CD4-positive, alpha-beta memory T cell (primary cell): ENCODE measurements around the gene CFAP58. TPM values are rescaled to one million over a fixed set of nuclear protein-coding genes. Genes with fewer than 3 reads are reported as not detected.

Experiments used
- CTCF ChIA-PET: fragments of 350-600 bp; sonication (Branson Sonifier 250); formaldehyde crosslinking; loops from one replicate; lab custom pipeline; 2021; ENCODE audit warnings: inconsistent platforms; ENCODE audit not compliant: partially characterized antibody; lab: Charles Lee
- POLR2A ChIA-PET: fragments of 350-600 bp; sonication (Branson Sonifier 250); formaldehyde crosslinking; loops from one replicate; lab custom pipeline; 2021; ENCODE audit not compliant: partially characterized antibody; lab: Charles Lee
- DNase-seq, 5 donors: peaks; one replicate each; pipeline versions ENCODE4 v3.0.0 to v3.0.0-alpha.2; 2020 to 2022; ENCODE audit warnings: mixed read lengths in 1 of 5
- H3K27ac ChIP-seq: one replicate; pipeline ENCODE4 v1.7.0; 2013; ENCODE audit warnings: low read depth, low read length
- H3K27me3 ChIP-seq: 2 replicates; pipeline ENCODE4 v1.7.0; 2013; ENCODE audit warnings: mild to moderate bottlenecking, low read length, moderate library complexity; ENCODE audit not compliant: insufficient read depth
- H3K36me3 ChIP-seq: 2 replicates; pipeline ENCODE4 v1.7.0; 2013; ENCODE audit warnings: mild to moderate bottlenecking, low read length, moderate library complexity; ENCODE audit not compliant: insufficient read depth
- H3K4me1 ChIP-seq: 2 replicates; pipeline ENCODE4 v1.7.0; 2013; ENCODE audit warnings: mild to moderate bottlenecking, low read length, moderate library complexity; ENCODE audit not compliant: insufficient read depth
- H3K4me3 ChIP-seq, 2 donors: one replicate each; pipeline ENCODE4 v1.7.0; 2013; ENCODE audit warnings: low read length in 2 of 2, mild to moderate bottlenecking in 1 of 2
- H3K9me3 ChIP-seq, 2 donors: one replicate each; pipeline ENCODE4 v1.7.0; 2013; ENCODE audit warnings: low read length in 2 of 2, control low read depth in 1 of 2; ENCODE audit not compliant: control insufficient read depth in 1 of 2
- H3K27ac Mint-ChIP-seq, 7 donors: one replicate each; pipeline ENCODE4 v1.8.0; 2020 to 2021; ENCODE audit warnings: mixed read lengths in 7 of 7, mild to moderate bottlenecking in 6 of 7, inconsistent platforms in 3 of 7, moderate library complexity in 3 of 7
- H3K27me3 Mint-ChIP-seq, 2 donors: one replicate each; pipeline ENCODE4 v1.8.0; 2020 to 2021; ENCODE audit warnings: mixed read lengths in 2 of 2
- H3K36me3 Mint-ChIP-seq, 2 donors: one replicate each; pipeline ENCODE4 v1.8.0; 2020 to 2021; ENCODE audit warnings: mixed read lengths in 2 of 2, inconsistent platforms in 1 of 2, mild to moderate bottlenecking in 1 of 2
- H3K4me1 Mint-ChIP-seq, 4 donors: one replicate each; pipeline ENCODE4 v1.8.0; 2020 to 2021; ENCODE audit warnings: mixed read lengths in 4 of 4, mild to moderate bottlenecking in 1 of 4
- H3K4me3 Mint-ChIP-seq, 8 donors: one replicate each; pipeline ENCODE4 v1.8.0; 2020 to 2021; ENCODE audit warnings: mixed read lengths in 8 of 8, mild to moderate bottlenecking in 7 of 8, moderate library complexity in 6 of 8, inconsistent platforms in 3 of 8
- H3K9me3 Mint-ChIP-seq, 8 donors: one replicate each; pipeline ENCODE4 v1.8.0; 2020 to 2021; ENCODE audit warnings: mixed read lengths in 8 of 8, mild to moderate bottlenecking in 5 of 8, inconsistent platforms in 3 of 8, moderate library complexity in 1 of 8
- intact Hi-C: fragments of 100-400 bp; cut with micrococcal nuclease; formaldehyde crosslinking; loops from one replicate; pipeline ENCODE4 v1.15.1; 2023
- polyA plus RNA-seq, 2 donors: library from polyadenylated mRNA; unstranded; fragments of 300-500 nt; fragmentation: Illumina TruSeq; gene quantifications; one replicate each; pipeline ENCODE4 v1.2.3, GENCODE V29; 2021
- total RNA-seq, 2 experiments: library from RNA; stranded (reverse); gene quantifications; one replicate each; pipeline ENCODE4 v1.2.3, GENCODE V29; 2021

CFAP58 gene
- total and polyA plus RNA-seq, 4 experiments from 2014 or later = not detected

- peak overlapping the region in 7 of 8 donors; percentile 48 to 90 (median 80) for H3K4me3 Mint-ChIP-seq
- no peaks in the 10 kb centered on the region for H3K36me3 ChIP-seq
Measured at GRCh38 chr10:104330168-104331110, 23.2 kb upstream of the CFAP58 start.

GRCh38 chr10:104331208-104331838, 22.3 kb upstream of the CFAP58 start:
- H3K4me1 ChIP-seq = peaks cover 99% of the 10 kb centered on the region
- Mint-ChIP-seq H3K4me1 (peaks cover 67 to 100% (median 92%) of the 10 kb centered on the region in 4 donors), H3K36me3 (peaks cover 0 to 26% of the 10 kb centered on the region in 2 donors), H3K4me3 (peak overlapping the region in 2 of 8 donors; percentile 23 to 42), H3K27ac (peak overlapping the region; percentile 65 to 98 (median 92)), H3K27me3 (no peaks in the 10 kb centered on the region), H3K9me3 (peaks cover 0 to 5% (median 0%) of the 10 kb centered on the region in 8 donors)
- intact Hi-C loops = no loop called here
- H3K36me3 ChIP-seq = no peaks in the 10 kb centered on the region
- no peaks in the 10 kb centered on the region for H3K27me3 ChIP-seq
- H3K4me3 ChIP-seq = no peak overlapping the region
- CTCF ChIA-PET = interaction anchor here (1.5 to 5.4 kb wide), 5 partner anchors 7 to 57 kb away, joined by 5 to 38 read pairs (median 13); partner anchors contain the start of genes CFAP58 and ITPRIP
- POLR2A ChIA-PET = interaction anchor here (5.9 kb wide), 1 partner anchor 24 kb away, joined by 40 read pairs; no protein-coding TSS in a partner anchor
- no peak for DNase-seq
- no peaks in the 10 kb centered on the region for H3K9me3 ChIP-seq
- no peak overlapping the region for H3K27ac ChIP-seq

More at GRCh38 chr10:104330168-104331110, 23.2 kb upstream of the CFAP58 start:
- Histone ChIP-seq H3K9me3 (no peaks in the 10 kb centered on the region), H3K27me3 (no peaks in the 10 kb centered on the region), H3K4me3 (peak overlapping the region in 1 of 2 donors; percentile 11), H3K4me1 (peaks cover 100% of the 10 kb centered on the region), H3K27ac (peak overlapping the region; percentile 64)
- Mint-ChIP-seq H3K9me3 (peaks cover 0 to 5% (median 0%) of the 10 kb centered on the region in 8 donors), H3K4me1 (peaks cover 65 to 100% (median 90%) of the 10 kb centered on the region in 4 donors), H3K36me3 (peaks cover 0 to 26% of the 10 kb centered on the region in 2 donors), H3K27ac (peak overlapping the region; percentile 89 to 98 (median 96)), H3K27me3 (no peaks in the 10 kb centered on the region)
- ChIA-PET CTCF (interaction anchor here (0.8 to 5.4 kb wide), 7 partner anchors 8 to 56 kb away, joined by 3 to 38 read pairs (median 10); partner anchors contain the start of genes CFAP58 and ITPRIP), POLR2A (interaction anchor here (1.2 to 11.4 kb wide), 3 partner anchors 7 to 23 kb away, joined by 8 to 179 read pairs (median 40); partner anchors contain the start of gene ITPRIP)
- no peak for DNase-seq
- intact Hi-C loops = no loop called here

GRCh38 chr10:104332243-104333031, 21.2 kb upstream of the CFAP58 start:
- Mint-ChIP-seq H3K9me3 (peaks cover 0 to 5% (median 0%) of the 10 kb centered on the region in 8 donors), H3K4me3 (peak overlapping the region in 3 of 8 donors; percentile 21 to 52 (median 40)), H3K27me3 (no peaks in the 10 kb centered on the region), H3K4me1 (peaks cover 62 to 98% (median 87%) of the 10 kb centered on the region in 4 donors), H3K27ac (peak overlapping the region; percentile 92 to 98 (median 95)), H3K36me3 (peaks cover 0 to 31% of the 10 kb centered on the region in 2 donors)
- Histone ChIP-seq H3K9me3 (no peaks in the 10 kb centered on the region), H3K36me3 (no peaks in the 10 kb centered on the region), H3K27me3 (no peaks in the 10 kb centered on the region), H3K4me3 (no peak overlapping the region), H3K4me1 (peaks cover 97% of the 10 kb centered on the region), H3K27ac (peak overlapping the region; percentile 38)
- DNase-seq = no peak
- intact Hi-C loops = no loop called here
- CTCF ChIA-PET = interaction anchor here (1.5 kb wide), 1 partner anchor 41 kb away, joined by 5 read pairs; no protein-coding TSS in a partner anchor
- POLR2A ChIA-PET = interaction anchor here (5.9 kb wide), 1 partner anchor 25 kb away, joined by 40 read pairs; no protein-coding TSS in a partner anchor

- peak; percentile 48 to 80 (median 64) for DNase-seq
- Mint-ChIP-seq H3K9me3 (peaks cover 0 to 5% (median 0%) of the 10 kb centered on the region in 8 donors), H3K4me3 (peak overlapping the region in 7 of 8 donors; percentile 4 to 61 (median 40)), H3K27ac (peak overlapping the region; percentile 92 to 98 (median 95)), H3K36me3 (peaks cover 0 to 32% of the 10 kb centered on the region in 2 donors), H3K27me3 (no peaks in the 10 kb centered on the region), H3K4me1 (peaks cover 56 to 90% (median 80%) of the 10 kb centered on the region in 4 donors)
- H3K4me1 ChIP-seq = peaks cover 90% of the 10 kb centered on the region
- no peaks in the 10 kb centered on the region for H3K9me3 ChIP-seq
- no peak overlapping the region for H3K4me3 ChIP-seq
- CTCF ChIA-PET = interaction anchor here (0.6 to 7.1 kb wide), 4 partner anchors 10 to 58 kb away, joined by 3 to 100 read pairs (median 4); partner anchors contain the start of gene CFAP58
- H3K36me3 ChIP-seq = no peaks in the 10 kb centered on the region
- POLR2A ChIA-PET = interaction anchor here (6.4 kb wide), 1 partner anchor 25 kb away, joined by 126 read pairs; no protein-coding TSS in a partner anchor
- no peaks in the 10 kb centered on the region for H3K27me3 ChIP-seq
- peak overlapping the region; percentile 38 for H3K27ac ChIP-seq
- intact Hi-C loops = no loop called here
Measured at GRCh38 chr10:104333032-104333727, 20.5 kb upstream of the CFAP58 start.

GRCh38 chr10:104333728-104334373, 19.8 kb upstream of the CFAP58 start:
- peaks cover 51 to 87% (median 77%) of the 10 kb centered on the region in 4 donors for H3K4me1 Mint-ChIP-seq
- H3K9me3 Mint-ChIP-seq = peaks cover 0 to 3% (median 0%) of the 10 kb centered on the region in 8 donors
- no peak overlapping the region for H3K4me3 ChIP-seq
- no peaks in the 10 kb centered on the region for H3K27me3 ChIP-seq
- peaks cover 84% of the 10 kb centered on the region for H3K4me1 ChIP-seq
- peaks cover 0 to 35% of the 10 kb centered on the region in 2 donors for H3K36me3 Mint-ChIP-seq
- no peaks in the 10 kb centered on the region for H3K9me3 ChIP-seq
- H3K4me3 Mint-ChIP-seq = peak overlapping the region in 4 of 8 donors; percentile 6 to 100 (median 56)
- DNase-seq = no peak
- ChIA-PET CTCF (interaction anchor here (1.0 to 7.1 kb wide), 6 partner anchors 13 to 59 kb away, joined by 3 to 100 read pairs (median 7); partner anchors contain the start of gene CFAP58), POLR2A (interaction anchor here (6.4 kb wide), 1 partner anchor 25 kb away, joined by 126 read pairs; no protein-coding TSS in a partner anchor)
- peak overlapping the region; percentile 38 for H3K27ac ChIP-seq
- H3K36me3 ChIP-seq = no peaks in the 10 kb centered on the region
- H3K27ac Mint-ChIP-seq = peak overlapping the region; percentile 92 to 98 (median 95)
- intact Hi-C loops = no loop called here
- peaks cover 0 to 3% of the 10 kb centered on the region in 2 donors for H3K27me3 Mint-ChIP-seq
